RWPE2 (cell line): Measurements from ENCODE around the gene LGALS16.

ENCODE experiments used
- ATAC-seq: fragments of 200-7000 bp; cut with Tn5 transposase; 3 replicates; pipeline ENCODE4 v1.9.1; 2021; ENCODE audit warnings: low read depth
- DNase-seq: peaks from one replicate; pipeline ENCODE4 v3.0.0-alpha.2; 2020; ENCODE audit warnings: low spot score
- H3K27ac ChIP-seq: fragments of 450-650 bp; 2 replicates; pipeline ENCODE4 v1.5.1; 2017; ENCODE audit warnings: mild to moderate bottlenecking; ENCODE audit not compliant: poor library complexity, severe bottlenecking
- H3K27me3 ChIP-seq: fragments of 250-450 bp; sonication (Bioruptor Pico); 2 replicates; pipeline ENCODE4 v1.5.1; 2021; ENCODE audit warnings: mild to moderate bottlenecking, moderate library complexity; ENCODE audit not compliant: insufficient read depth, poor library complexity, severe bottlenecking
- H3K36me3 ChIP-seq: fragments of 250-450 bp; sonication (Bioruptor Pico); 2 replicates; pipeline ENCODE4 v1.5.1; 2020; ENCODE audit warnings: low read depth, mild to moderate bottlenecking, moderate library complexity
- H3K4me1 ChIP-seq: fragments of 250-450 bp; sonication (Bioruptor Pico); 2 replicates; pipeline ENCODE4 v1.5.1; 2021; ENCODE audit warnings: mild to moderate bottlenecking, moderate library complexity; ENCODE audit not compliant: insufficient read depth, poor library complexity, severe bottlenecking
- H3K4me3 ChIP-seq: fragments of 250-450 bp; sonication (Bioruptor Pico); 2 replicates; pipeline ENCODE4 v1.5.1; 2021; ENCODE audit warnings: mild to moderate bottlenecking, moderate library complexity; ENCODE audit not compliant: severe bottlenecking
- H3K9me3 ChIP-seq: fragments of 250-450 bp; sonication (Bioruptor Pico); 2 replicates; pipeline ENCODE4 v1.5.1; 2021; ENCODE audit warnings: mild to moderate bottlenecking, moderate library complexity; ENCODE audit not compliant: severe bottlenecking
- CTCF ChIP-seq: fragments of 450-650 bp; IDR thresholded peaks from one replicate; pipeline ENCODE4 v1.5.1; 2017; ENCODE audit warnings: mild to moderate bottlenecking, moderate library complexity; ENCODE audit not compliant: poor library complexity, severe bottlenecking

Gene LGALS16

GRCh38 chr19:39709026-39709872 is 53.5 kb downstream of the LGALS16 start:
- peak; percentile 87 for ATAC-seq

More at GRCh38 chr19:39709026-39709872, 53.5 kb downstream of the LGALS16 start:
- Histone ChIP-seq H3K4me1 (no peaks in the 10 kb centered on the region), H3K27ac (no peak overlapping the region), H3K36me3 (no peaks in the 10 kb centered on the region), H3K9me3 (no peaks in the 10 kb centered on the region), H3K4me3 (no peak overlapping the region), H3K27me3 (no peaks in the 10 kb centered on the region)
- TF ChIP-seq CTCF = no peak
- DNase-seq = no peak
